NAMALWA (cell line): Measurements from ENCODE around the gene NECAB2.

Experiments
- DNase-seq: peaks from one replicate; pipeline ENCODE4 v3.0.0-alpha.2; 2015; ENCODE audit warnings: low spot score

NECAB2 gene

GRCh38 chr16:84045001-84045817 is 77.2 kb downstream of the NECAB2 start:
- no peak for DNase-seq

DNA sequence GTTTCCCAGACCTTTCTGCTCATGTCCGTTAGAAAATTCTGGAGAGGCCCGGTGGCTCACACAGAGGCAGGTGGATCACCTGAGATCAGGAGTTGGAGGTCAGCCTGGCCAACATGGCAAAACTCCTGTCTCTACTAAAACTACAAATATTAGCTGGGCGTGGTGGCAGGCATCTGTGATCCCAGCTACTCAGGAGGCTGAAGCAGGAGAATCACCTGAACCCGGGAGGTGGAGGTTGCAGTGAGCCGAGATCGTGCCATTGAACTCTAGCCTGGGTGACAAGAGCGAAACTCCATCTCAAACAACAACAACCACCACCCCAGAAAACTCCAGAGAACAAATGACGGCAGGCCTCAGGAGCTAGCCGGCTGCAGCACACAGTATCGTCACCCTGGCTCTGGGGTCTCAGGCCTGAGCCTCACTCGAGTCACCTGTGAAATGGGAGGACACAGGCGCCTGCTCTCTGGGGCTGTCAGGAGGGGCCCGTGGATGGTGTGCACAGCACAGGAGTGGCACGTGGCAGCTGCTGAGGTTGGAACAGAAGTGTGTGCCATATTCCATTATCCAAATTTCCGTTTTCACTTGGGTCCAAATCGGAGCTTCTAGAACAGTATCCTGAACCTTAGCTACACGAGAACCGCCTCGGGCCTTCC is 77.9 kb downstream of the NECAB2 start:
- DNase-seq, result no peak

- DNase-seq, result no peak
These were observed 79.2 kb downstream of the NECAB2 start for GRCh38 chr16:84047206-84047605.

GRCh38 chr16:84047626-84048025 is 79.6 kb downstream of the NECAB2 start:
- DNase-seq, result no peak

- DNase-seq, result no peak
These were observed 80.2 kb downstream of the NECAB2 start for GRCh38 chr16:84048270-84048669.

- no peak for DNase-seq
These were observed 80.8 kb downstream of the NECAB2 start for GRCh38 chr16:84048871-84049270.

DNA sequence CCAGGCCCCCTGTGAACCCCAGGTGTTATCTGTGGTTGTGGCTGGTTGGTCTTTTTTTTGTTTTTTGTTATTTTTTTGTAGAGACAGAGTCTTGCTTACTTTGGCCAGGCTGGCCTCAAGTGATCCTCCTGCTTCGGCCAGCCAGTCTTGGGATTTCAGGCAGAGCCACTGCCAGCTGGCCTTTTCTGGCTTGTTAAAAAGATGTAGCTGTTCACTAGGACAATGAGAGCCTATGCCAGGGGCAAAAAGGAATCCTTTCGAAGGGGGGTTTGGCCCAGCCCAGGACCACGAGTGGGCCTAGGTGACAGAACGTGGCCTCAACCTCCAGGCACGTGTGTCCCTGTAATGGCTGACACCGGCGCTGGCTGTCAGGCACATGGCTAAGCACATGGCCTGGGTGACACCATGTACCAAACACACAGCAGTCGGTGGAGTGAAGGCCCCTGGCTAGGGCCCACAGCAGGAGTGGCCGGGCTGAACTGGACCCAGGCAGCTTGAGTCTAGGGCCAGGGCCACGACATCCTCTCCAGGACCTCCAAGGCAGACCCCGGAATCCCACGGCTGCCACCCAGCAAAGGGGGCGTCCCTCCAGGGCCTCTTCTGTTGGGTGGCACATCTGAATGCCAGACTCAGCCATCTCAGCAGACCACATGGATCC is 81.5 kb downstream of the NECAB2 start:
- DNase-seq, result no peak

- DNase-seq, result no peak
These were observed 82.3 kb downstream of the NECAB2 start for GRCh38 chr16:84050316-84050715.

DNA sequence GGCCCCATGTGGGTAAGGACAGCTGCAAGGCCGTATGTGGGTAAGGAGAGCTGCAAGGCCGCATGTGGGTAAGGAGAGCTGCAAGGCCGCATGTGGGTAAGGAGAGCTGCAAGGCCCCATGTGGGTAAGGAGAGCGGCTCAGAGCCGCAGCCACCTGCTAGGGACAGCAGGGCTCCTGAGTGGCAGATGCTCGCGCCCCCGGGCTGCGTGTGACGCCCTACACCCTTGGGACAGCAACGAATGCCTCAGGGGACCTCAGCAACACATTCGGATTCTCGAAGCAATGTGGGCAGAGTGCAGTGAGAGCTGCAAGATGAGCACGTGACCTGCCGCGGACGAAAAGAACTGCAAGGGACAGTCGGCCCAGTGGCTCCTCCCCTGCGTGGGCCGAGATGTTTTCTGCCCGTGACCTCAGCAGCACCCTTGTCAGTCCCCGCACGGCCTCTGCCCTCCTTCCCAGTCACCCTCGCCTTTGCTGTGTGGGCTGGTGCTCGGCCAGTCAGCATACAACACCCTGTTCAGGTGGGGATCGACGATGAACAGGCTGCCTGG is 84.1 kb downstream of the NECAB2 start:
- no peak for DNase-seq
